Lung (tissue), 12 donors: ENCODE results near the gene SVBP. TPM values are rescaled to one million over a fixed set of nuclear protein-coding genes. Genes with fewer than 3 reads are reported as not detected.

Source experiments
- ATAC-seq: fragments of 200-7000 bp; cut with Tn5 transposase; one replicate; pipeline ENCODE4 v1.9.1; 2020; ENCODE audit warnings: moderate number of reproducible peaks; ENCODE audit not compliant: insufficient read depth, low FRiP score
- DNase-seq, 3 donors: peaks; one replicate each; pipeline ENCODE4 v3.0.0-alpha.2; 2013 to 2017
- H3K27ac ChIP-seq, 2 donors: one replicate each; pipeline ENCODE4 v1.5.1; 2013; ENCODE audit warnings: mild to moderate bottlenecking in 2 of 2, moderate library complexity in 2 of 2, control low read depth in 1 of 2, inconsistent platforms in 1 of 2, low read depth in 1 of 2, low read length in 1 of 2
- H3K27me3 ChIP-seq, 3 donors: one replicate each; pipeline ENCODE4 v1.5.1; 2013; ENCODE audit warnings: low read length in 2 of 3; ENCODE audit not compliant: control insufficient read depth in 3 of 3, insufficient read depth in 3 of 3
- H3K36me3 ChIP-seq, 4 donors: one replicate each; pipeline ENCODE4 v1.5.1; 2013; ENCODE audit warnings: low read length in 4 of 4, mild to moderate bottlenecking in 1 of 4, moderate library complexity in 1 of 4; ENCODE audit not compliant: control insufficient read depth in 4 of 4, insufficient read depth in 4 of 4
- H3K4me1 ChIP-seq, 5 donors: one replicate each; pipeline ENCODE4 v1.5.1; 2013; ENCODE audit warnings: low read length in 5 of 5, mild to moderate bottlenecking in 2 of 5, moderate library complexity in 1 of 5; ENCODE audit not compliant: control insufficient read depth in 5 of 5, insufficient read depth in 5 of 5
- H3K4me3 ChIP-seq: one replicate; pipeline ENCODE4 v1.5.1; 2013; ENCODE audit warnings: mild to moderate bottlenecking, control low read depth, moderate library complexity
- H3K9ac ChIP-seq, 2 donors: one replicate each; pipeline ENCODE4 v1.5.1; 2013; ENCODE audit warnings: low read length in 2 of 2, control low read depth in 1 of 2; ENCODE audit not compliant: insufficient read depth in 1 of 2
- H3K9me3 ChIP-seq, 4 donors: one replicate each; pipeline ENCODE4 v1.5.1; 2013; ENCODE audit warnings: low read length in 3 of 4, mild to moderate bottlenecking in 1 of 4, moderate library complexity in 1 of 4; ENCODE audit not compliant: control insufficient read depth in 4 of 4, insufficient read depth in 3 of 4
- CTCF ChIP-seq: IDR thresholded peaks from 2 replicates; pipeline ENCODE4 v1.5.1; 2012; ENCODE audit warnings: mild to moderate bottlenecking; ENCODE audit errors: control extremely low read depth, extremely low read depth
- WGBS, 2 donors: extraction: QIAGEN DNeasy Blood & Tissue Kit; methylation state at CpG; one replicate each; pipeline ENCODE4 v1.1.7; 2013; 5-methylcytosine and 5-hydroxymethylcytosine counted together
- polyA plus RNA-seq, 2 donors: library from polyadenylated mRNA; stranded (reverse); fragments of 200-250 nt; gene quantifications; one replicate each; pipeline ENCODE4 v1.2.1, GENCODE V29; 2013
- total RNA-seq, 2 donors: library from RNA; depleted of rRNA in 1 of 2; stranded (reverse); fragments of >200 nt in 1 of 2; gene quantifications; one replicate each; pipeline ENCODE4 v1.2.1, GENCODE V29; 2014 to 2021
- donor health status: control.
- donor health status: control.
- donor health status: Bipolar disorder and iron deficiency.
- donor health status: healthy.
- donor health status: DM: yes; HTN: yes; CAD: no.

SVBP gene
- total and polyA plus RNA-seq, 4 donors, result 12.5 to 35.3 (median 26.0) TPM

GRCh38 chr1:42762269-42762668 is 54.9 kb downstream of the SVBP start:
- TF ChIP-seq CTCF, result no peak
- H3K4me1 ChIP-seq, result peaks cover 4 to 14% (median 7%) of the 10 kb centered on the region in 5 donors
- WGBS, 2 donors, result 51 to 64% methylated on average over 5 of the region's 5 CpGs
- H3K27ac ChIP-seq, result no peak overlapping the region
- no peaks in the 10 kb centered on the region for H3K27me3 ChIP-seq
- H3K9me3 ChIP-seq, result no peaks in the 10 kb centered on the region
- H3K36me3 ChIP-seq, result peaks cover 13 to 32% (median 20%) of the 10 kb centered on the region in 4 donors
- DNase-seq, result no peak
- H3K4me3 ChIP-seq, result no peak overlapping the region
- H3K9ac ChIP-seq, result peak overlapping the region in 1 of 2 donors; percentile 54
- ATAC-seq, result no peak

GRCh38 chr1:42761567-42761966 is 55.6 kb downstream of the SVBP start:
- WGBS, 2 donors, result 94 to 97% methylated on average over 4 of the region's 4 CpGs
- H3K4me1 ChIP-seq, result peaks cover 4 to 14% (median 7%) of the 10 kb centered on the region in 5 donors
- peaks cover 14 to 36% (median 23%) of the 10 kb centered on the region in 4 donors for H3K36me3 ChIP-seq
- no peak for ATAC-seq
- DNase-seq, result no peak
- TF ChIP-seq CTCF, result no peak
- H3K4me3 ChIP-seq, result no peak overlapping the region
- H3K27me3 ChIP-seq, result no peaks in the 10 kb centered on the region
- H3K9me3 ChIP-seq, result no peaks in the 10 kb centered on the region
- no peak overlapping the region for H3K27ac ChIP-seq
- H3K9ac ChIP-seq, result no peak overlapping the region

GRCh38 chr1:42759114-42759513 is 58.1 kb downstream of the SVBP start:
- H3K27me3 ChIP-seq, result no peaks in the 10 kb centered on the region
- H3K9ac ChIP-seq, result no peak overlapping the region
- TF ChIP-seq CTCF, result no peak
- 57 to 73% methylated on average over 9 of the region's 9 CpGs for WGBS, 2 donors
- no peak overlapping the region for H3K27ac ChIP-seq
- H3K4me3 ChIP-seq, result no peak overlapping the region
- DNase-seq, result no peak
- ATAC-seq, result no peak
- peaks cover 23 to 46% (median 38%) of the 10 kb centered on the region in 4 donors for H3K36me3 ChIP-seq
- H3K9me3 ChIP-seq, result no peaks in the 10 kb centered on the region
- H3K4me1 ChIP-seq, result peaks cover 0 to 1% (median 0%) of the 10 kb centered on the region in 5 donors

GRCh38 chr1:42758641-42759040 is 58.6 kb downstream of the SVBP start:
- ATAC-seq, result no peak
- Histone ChIP-seq H3K9ac (no peak overlapping the region), H3K4me1 (peaks cover 0 to 1% (median 0%) of the 10 kb centered on the region in 5 donors), H3K4me3 (no peak overlapping the region), H3K36me3 (peaks cover 23 to 49% (median 40%) of the 10 kb centered on the region in 4 donors), H3K9me3 (no peaks in the 10 kb centered on the region), H3K27ac (no peak overlapping the region), H3K27me3 (no peaks in the 10 kb centered on the region)
- TF ChIP-seq CTCF, result no peak
- 32 to 72% methylated on average over 3 of the region's 3 CpGs for WGBS, 2 donors
- DNase-seq, result no peak
